Motor neuron (in vitro differentiated cells): ENCODE measurements around the gene PANK1. TPM values are rescaled to one million over a fixed set of nuclear protein-coding genes. Genes with fewer than 3 reads are reported as not detected.

Source experiments
- ATAC-seq, 8 experiments: fragments of 200-7000 bp; cut with Tn5 transposase; replicated peaks in 6 of 8; 2 replicates each; pipeline ENCODE4 v1.8.0; 2021; ENCODE audit warnings: mild to moderate bottlenecking in 8 of 8, moderate library complexity in 8 of 8
- H3K27ac ChIP-seq, 2 donors: fragments of 250-450 bp; sonication (Bioruptor Pico); 2 replicates each; pipeline ENCODE4 v1.9.0; 2021; ENCODE audit warnings: antibody characterized with exemption in 2 of 2, mild to moderate bottlenecking in 2 of 2, moderate library complexity in 1 of 2
- H3K4me1 ChIP-seq, 2 donors: fragments of 250-450 bp; sonication (Bioruptor Pico); replicated peaks in 1 of 2; 2 replicates each; pipeline ENCODE4 v1.6.1; 2021; ENCODE audit warnings: antibody characterized with exemption in 2 of 2, mild to moderate bottlenecking in 2 of 2, moderate library complexity in 1 of 2
- H3K4me3 ChIP-seq, 5 donors: fragments of 250-450 bp; sonication (Bioruptor Pico); 2 replicates each; pipeline ENCODE4 v1.9.0; 2021; ENCODE audit warnings: antibody characterized with exemption in 5 of 5, mild to moderate bottlenecking in 5 of 5, moderate library complexity in 4 of 5
- WGBS, 10 experiments: fragments of 450-650 bp; shearing (Covaris generic); methylation state at CpG; one replicate each; pipeline ENCODE4 v1.0.0; 2022; 5-methylcytosine and 5-hydroxymethylcytosine counted together
- in situ Hi-C, 9 experiments: fragments of 400-800 bp; cut with MboI; loops; one replicate each; pipeline ENCODE4 v1.15.0; 2021; ENCODE audit warnings: low sequenced_read_pairs in 9 of 9, low pct_unique_long_range_greater_than_20kb in 2 of 9; ENCODE audit not compliant: unreplicated experiment in 9 of 9
- total RNA-seq, 8 experiments: library from RNA; unstranded; fragments of 300-600 nt; gene quantifications; 2 replicates each; pipeline versions ENCODE4 v1.2.3 to v1.2.4, GENCODE V29; 2022

PANK1 gene
- total RNA-seq, 8 experiments from 2014 or later, result 2.8 to 24.9 (median 9.5) TPM

DNA sequence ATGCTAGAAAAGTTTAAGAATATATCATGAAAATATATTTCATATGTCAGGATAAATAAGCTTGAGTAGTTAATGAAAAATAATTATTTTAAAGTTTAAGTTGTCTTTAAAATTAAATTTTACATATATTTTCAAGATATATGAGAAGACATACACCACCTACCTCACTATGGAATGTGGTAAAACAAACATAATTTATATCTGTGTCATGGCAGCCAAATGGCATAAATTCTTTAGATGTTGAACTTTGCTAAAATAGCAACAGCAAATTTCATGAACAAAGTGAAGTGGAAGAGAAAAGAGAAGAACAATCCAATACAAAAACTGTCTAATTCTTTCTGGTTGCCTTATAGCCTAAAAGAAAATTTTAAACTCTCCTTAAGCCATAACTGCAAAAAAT, 70.0 kb downstream of the PANK1 start:
- ATAC-seq, result no peak
- H3K4me3 ChIP-seq, result no peak overlapping the region
- in situ Hi-C loops, result no loop called here
- H3K27ac ChIP-seq, result no peak overlapping the region
- no peaks in the 10 kb centered on the region for H3K4me1 ChIP-seq

DNA sequence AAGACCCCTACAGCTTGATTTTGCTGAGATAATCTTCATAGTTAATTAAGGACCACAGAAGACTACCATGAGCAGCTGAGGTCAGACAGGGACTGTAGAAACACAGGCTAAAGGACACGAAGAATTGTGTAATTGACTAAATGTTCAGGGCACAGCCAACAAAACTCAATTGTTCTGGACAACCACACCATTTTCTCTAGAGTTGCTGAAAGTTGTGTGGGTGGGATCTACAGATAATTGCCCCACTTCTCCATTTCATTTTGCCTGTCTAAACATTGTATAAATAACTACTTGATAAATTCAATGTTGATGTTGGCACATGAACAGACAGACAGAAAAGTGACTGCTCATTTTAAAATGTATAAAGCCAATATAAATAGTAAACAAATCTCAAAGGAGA, 70.7 kb downstream of the PANK1 start:
- H3K27ac ChIP-seq, result no peak overlapping the region
- WGBS, 10 experiments, result 11 to 88% (median 40%) methylated on average over 1 of the region's 1 CpG; no CpG with 5 or more reads in 4 of the 10 experiments
- ATAC-seq, result no peak
- no peaks in the 10 kb centered on the region for H3K4me1 ChIP-seq
- no peak overlapping the region for H3K4me3 ChIP-seq
- in situ Hi-C loops, result loop anchor here in 2 of 9 experiments (25.0 kb wide), 1 partner anchor 137 kb away; no protein-coding TSS in a partner anchor

DNA sequence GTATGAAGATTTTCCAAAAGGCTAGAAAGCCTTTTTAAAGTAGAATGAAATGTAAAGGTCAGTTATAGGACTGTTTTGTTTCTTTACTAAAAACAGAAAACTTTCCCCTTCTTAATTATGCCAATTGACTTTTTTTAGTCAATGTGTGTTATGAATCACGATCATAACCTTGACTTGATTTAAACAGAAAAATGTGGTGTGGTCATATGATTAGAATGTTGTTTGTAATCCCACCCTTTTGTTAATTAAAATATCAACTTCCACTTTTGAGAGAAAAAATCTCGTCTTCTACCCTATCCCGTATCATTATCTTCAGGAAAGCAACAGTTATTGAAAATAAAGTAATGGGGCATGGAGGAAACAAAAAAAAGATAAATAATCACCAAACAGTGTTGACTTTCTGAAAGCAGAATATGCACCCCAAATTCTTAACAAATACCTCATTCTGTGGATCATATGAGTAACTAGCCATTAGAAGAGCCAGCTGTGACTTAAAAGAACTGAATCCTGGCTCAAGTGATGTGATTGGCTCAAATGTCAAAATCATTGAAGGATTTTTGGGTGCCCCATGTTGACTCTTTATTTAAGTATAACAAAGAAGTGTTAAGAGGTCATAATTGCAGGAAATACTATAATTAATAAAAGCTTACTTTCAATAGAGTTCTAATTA, 77.3 kb downstream of the PANK1 start:
- Histone ChIP-seq H3K4me1 (no peaks in the 10 kb centered on the region), H3K4me3 (no peak overlapping the region), H3K27ac (no peak overlapping the region)
- WGBS, 10 experiments, result 10 to 100% (median 73%) methylated on average over 1 to 3 of the region's 3 CpGs
- ATAC-seq, result peak in 2 of 8 experiments; percentile 45 to 50
- in situ Hi-C loops, result loop anchor here in 5 of 9 experiments (10.0 to 25.0 kb wide), 2 partner anchors 130 to 143 kb away; no protein-coding TSS in a partner anchor

DNA sequence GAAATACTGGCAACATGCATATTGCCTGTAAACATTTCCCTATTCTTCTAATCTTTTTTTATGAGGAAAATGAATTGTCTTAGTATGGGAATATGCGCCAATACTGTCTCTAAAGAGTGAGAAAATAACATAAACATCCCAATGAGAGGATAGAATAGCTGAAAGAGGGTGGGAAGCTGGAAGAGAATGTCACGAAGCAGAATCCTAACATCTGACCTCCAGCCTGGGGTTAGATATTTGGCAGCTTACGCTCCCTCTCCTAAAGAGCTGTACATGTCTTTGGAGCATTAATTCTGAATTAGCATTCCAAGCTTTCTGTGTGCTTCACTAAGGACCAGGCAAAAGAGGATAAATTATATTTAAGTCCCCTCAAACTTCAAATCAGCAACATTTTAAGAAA, 78.0 kb downstream of the PANK1 start:
- in situ Hi-C loops, result loop anchor here in 5 of 9 experiments (10.0 to 25.0 kb wide), 2 partner anchors 130 to 142 kb away; no protein-coding TSS in a partner anchor
- no peak overlapping the region for H3K27ac ChIP-seq
- no peaks in the 10 kb centered on the region for H3K4me1 ChIP-seq
- WGBS, 10 experiments, result 21 to 86% (median 57%) methylated on average over 1 to 3 of the region's 3 CpGs; no CpG with 5 or more reads in 2 of the 10 experiments
- H3K4me3 ChIP-seq, result no peak overlapping the region
- ATAC-seq, result peak in 2 of 8 experiments; percentile 15 to 53

DNA sequence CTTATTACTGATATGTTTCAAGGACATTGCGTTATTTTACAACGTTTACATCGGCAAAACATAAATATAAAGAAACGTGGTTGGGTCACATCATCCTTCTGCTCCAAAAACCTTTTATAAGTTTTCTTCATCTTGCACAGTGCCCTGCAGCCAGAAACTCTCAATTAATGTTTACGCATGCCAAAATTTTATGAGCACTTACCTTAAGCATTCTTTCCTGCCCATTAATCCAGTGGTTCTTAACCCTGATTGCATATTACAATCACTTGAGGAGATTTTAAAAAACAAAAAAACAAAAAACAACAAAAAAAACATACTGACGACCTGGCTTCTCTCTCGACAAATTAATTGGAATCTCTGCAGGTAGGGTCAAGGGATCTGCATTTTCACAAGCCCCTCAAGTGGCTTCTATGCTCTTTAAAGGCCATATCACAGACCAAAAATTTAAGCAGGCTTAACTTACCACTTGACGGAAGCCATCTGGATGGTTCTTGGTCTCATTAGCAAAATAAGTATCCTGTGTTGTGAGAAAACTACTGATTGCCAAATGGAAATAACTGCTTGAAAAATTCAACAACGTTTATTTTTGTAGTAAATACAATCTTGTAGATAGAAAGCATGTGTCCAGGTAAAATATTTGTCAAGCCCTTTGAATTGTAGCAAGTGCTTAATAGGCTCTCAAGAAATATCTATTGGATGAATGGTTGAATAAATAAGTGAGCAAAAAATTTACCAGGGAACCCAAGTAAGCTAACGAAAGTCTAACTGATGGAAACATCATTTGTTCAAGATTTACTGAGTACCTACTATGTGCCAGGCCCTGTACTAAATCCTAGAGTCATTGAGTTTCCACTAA, 78.7 kb downstream of the PANK1 start:
- H3K27ac ChIP-seq, result no peak overlapping the region
- H3K4me3 ChIP-seq, result no peak overlapping the region
- 62 to 93% (median 70%) methylated on average over 5 to 10 of the region's 10 CpGs for WGBS, 10 experiments
- H3K4me1 ChIP-seq, result no peaks in the 10 kb centered on the region
- peak in 1 of 8 experiments; percentile 20 for ATAC-seq
- in situ Hi-C loops, result loop anchor here in 5 of 9 experiments (10.0 to 25.0 kb wide), 2 partner anchors 129 to 142 kb away; no protein-coding TSS in a partner anchor

DNA sequence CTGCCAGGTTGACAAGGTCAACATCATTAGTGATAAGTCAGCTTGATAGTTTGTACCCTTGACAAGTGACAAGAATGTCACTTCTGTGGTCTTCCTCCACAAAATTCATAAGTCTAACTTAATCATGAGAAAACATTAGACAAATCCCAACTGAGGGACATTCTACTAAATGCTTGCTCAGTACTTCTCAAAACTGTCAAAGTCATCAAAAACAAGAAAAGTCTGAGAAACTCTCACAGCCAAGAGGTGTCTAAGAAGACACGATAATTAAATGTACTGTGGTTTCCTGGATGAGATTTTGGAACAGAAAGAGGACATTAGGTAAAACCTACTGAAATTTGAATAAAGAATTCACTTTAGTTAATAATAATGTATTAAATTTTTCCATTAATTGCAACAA, 79.9 kb downstream of the PANK1 start:
- H3K4me3 ChIP-seq, result no peak overlapping the region
- no peak for ATAC-seq
- H3K27ac ChIP-seq, result no peak overlapping the region
- WGBS, 10 experiments, result 22 to 100% (median 83%) methylated on average over 1 of the region's 1 CpG; no CpG with 5 or more reads in 1 of the 10 experiments
- no peaks in the 10 kb centered on the region for H3K4me1 ChIP-seq
- in situ Hi-C loops, result loop anchor here in 5 of 9 experiments (10.0 to 25.0 kb wide), 2 partner anchors 128 to 140 kb away; no protein-coding TSS in a partner anchor

DNA sequence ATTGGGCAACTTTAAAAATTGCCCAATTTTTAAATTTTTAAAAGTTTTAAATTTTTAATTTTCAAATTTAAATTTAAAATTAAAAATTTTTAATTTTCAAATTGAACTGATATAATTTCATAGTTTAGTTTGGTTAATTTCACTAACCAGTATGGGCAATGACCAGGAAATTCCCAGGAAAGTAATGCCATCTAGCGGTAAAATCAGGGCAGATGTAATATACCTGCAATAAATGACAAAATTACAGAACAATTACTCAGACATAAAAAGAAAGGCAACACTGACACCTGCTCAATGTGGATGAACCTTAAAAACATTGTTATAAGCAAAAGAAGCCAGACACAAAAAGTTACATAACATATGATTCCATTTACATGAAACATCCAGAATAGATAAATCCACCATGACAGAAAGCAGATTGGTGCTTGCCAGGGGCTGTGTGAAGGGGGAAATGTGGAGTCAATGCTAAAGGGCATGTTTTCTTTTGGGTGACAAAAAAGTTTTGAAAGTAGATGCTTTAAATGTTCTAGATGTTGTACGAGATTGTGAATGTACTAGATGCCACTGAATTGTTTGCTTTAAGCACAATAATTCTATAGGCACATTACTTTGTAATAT, 81.1 kb downstream of the PANK1 start:
- WGBS, 10 experiments, result 0 to 20% (median 0%) methylated on average over 1 to 2 of the region's 2 CpGs; no CpG with 5 or more reads in 1 of the 10 experiments
- peak in 6 of 8 experiments; percentile 47 to 71 (median 56) for ATAC-seq
- no peak overlapping the region for H3K4me3 ChIP-seq
- in situ Hi-C loops, result loop anchor here in 5 of 9 experiments (10.0 to 25.0 kb wide), 2 partner anchors 127 to 139 kb away; no protein-coding TSS in a partner anchor
- no peaks in the 10 kb centered on the region for H3K4me1 ChIP-seq
- no peak overlapping the region for H3K27ac ChIP-seq

DNA sequence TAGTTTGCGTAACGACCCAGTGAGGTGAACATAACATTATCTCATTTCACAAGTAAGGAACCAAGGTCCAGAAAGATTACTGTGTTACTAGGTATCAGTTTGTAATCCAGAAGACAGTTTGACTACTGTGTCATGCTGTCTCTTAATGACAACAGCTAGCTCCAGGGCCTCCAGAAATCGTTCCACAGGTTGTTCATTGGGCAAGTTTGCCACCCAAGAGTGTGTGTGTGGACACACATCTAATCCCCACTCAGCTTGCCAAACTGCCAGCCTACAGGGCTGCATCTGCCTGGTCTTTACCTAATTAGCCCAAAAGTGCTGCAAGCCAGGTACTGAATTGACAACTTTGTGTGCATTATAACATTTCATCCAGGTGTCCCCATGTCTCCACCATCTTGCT, 81.7 kb downstream of the PANK1 start:
- no peak overlapping the region for H3K27ac ChIP-seq
- 83 to 100% (median 94%) methylated on average over 2 to 3 of the region's 3 CpGs; no CpG with 5 or more reads in 6 of the 10 experiments for WGBS, 10 experiments
- H3K4me1 ChIP-seq, result no peaks in the 10 kb centered on the region
- in situ Hi-C loops, result loop anchor here in 5 of 9 experiments (10.0 to 25.0 kb wide), 2 partner anchors 126 to 139 kb away; no protein-coding TSS in a partner anchor
- ATAC-seq, result no peak
- no peak overlapping the region for H3K4me3 ChIP-seq

DNA sequence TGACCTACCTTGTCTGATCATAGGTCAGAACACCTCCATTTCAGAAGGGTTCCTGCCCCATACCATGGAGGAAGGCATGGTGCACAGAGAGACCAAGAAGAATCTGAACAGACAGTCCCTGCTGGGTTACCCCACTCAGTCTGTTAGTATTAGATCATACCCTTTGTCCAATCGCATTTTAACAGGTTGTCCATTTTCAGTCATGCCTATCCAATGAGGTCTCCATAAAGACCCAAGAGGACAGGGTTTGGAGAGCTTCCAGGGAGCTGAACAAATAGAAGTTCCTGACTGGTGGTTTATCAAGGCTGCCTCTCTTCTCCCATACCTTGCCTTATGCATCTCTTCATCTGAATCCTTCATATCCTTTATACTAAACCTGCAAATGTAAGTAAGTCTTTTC, 88.4 kb downstream of the PANK1 start:
- Histone ChIP-seq H3K27ac (no peak overlapping the region), H3K4me1 (no peaks in the 10 kb centered on the region), H3K4me3 (no peak overlapping the region)
- WGBS, 10 experiments, result 80 to 100% (median 100%) methylated on average over 1 of the region's 1 CpG; no CpG with 5 or more reads in 2 of the 10 experiments
- in situ Hi-C loops, result loop anchor here in 2 of 9 experiments (25.0 kb wide), 1 partner anchor 119 kb away; no protein-coding TSS in a partner anchor
- peak in 1 of 8 experiments; percentile 15 for ATAC-seq

DNA sequence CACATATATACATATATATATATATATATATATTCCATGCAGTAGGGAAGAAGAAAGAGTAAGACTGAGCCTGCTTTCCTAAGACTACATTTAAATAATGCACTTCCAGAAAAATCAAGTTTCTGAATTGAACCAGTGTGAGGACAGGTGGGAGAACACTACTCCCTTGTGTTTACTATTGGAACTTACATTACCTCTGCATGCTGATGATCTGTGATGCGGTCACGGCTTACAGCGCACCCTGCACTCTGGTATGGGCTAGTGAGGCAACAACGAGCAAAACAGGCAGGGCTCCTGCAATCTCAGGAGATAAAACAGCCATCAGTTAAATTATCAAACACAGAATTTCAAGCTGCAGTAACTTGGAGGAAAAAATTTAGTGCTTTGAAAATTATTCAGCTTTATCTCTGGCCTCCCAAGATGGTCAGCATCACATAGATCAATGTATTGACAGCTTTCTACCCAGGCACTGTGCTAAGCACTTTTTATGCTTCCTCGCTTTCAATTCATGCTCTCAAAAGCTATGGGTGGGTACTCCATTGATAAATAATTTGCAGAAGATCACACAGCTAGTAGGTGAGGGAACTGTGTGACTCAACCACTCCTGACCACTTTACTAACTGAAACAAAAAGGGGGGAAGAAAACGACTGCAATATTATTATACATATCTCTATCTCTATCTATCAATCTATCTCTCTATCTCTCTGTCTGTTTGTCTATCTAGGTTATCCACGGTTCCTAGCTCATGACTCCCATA, 89.2 kb downstream of the PANK1 start:
- peak in 1 of 8 experiments; percentile 46 for ATAC-seq
- no peaks in the 10 kb centered on the region for H3K4me1 ChIP-seq
- WGBS, 10 experiments, result 67 to 100% (median 79%) methylated on average over 1 to 7 of the region's 7 CpGs
- no peak overlapping the region for H3K4me3 ChIP-seq
- no peak overlapping the region for H3K27ac ChIP-seq
- in situ Hi-C loops, result loop anchor here in 2 of 9 experiments (25.0 kb wide), 1 partner anchor 119 kb away; no protein-coding TSS in a partner anchor

DNA sequence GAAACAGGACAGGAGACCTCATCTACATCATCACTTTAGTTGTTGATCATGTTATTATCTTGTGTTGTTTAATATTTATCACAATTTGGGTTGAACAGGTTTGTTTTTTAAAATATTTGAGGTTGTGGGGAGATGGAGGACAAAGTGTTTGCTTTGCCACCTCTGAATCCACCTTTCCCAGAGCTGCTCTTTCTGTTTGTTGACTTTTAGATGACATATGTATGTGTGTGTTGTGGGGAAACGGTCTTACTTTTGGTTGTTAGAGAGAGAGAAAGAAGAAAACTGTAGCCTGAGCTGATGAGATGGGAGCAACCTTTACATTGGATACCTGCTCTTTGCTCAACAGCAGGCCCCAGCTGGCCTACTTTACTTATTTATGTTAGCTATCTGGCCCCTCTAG, 90.6 kb downstream of the PANK1 start:
- no peak for ATAC-seq
- Histone ChIP-seq H3K27ac (no peak overlapping the region), H3K4me3 (no peak overlapping the region), H3K4me1 (no peaks in the 10 kb centered on the region)
- in situ Hi-C loops, result loop anchor here in 2 of 9 experiments (25.0 kb wide), 1 partner anchor 117 kb away; no protein-coding TSS in a partner anchor
- 57 to 67% (median 60%) methylated on average over 1 of the region's 1 CpG; no CpG with 5 or more reads in 7 of the 10 experiments for WGBS, 10 experiments
